Gastroesophageal sphincter (tissue), 4 donors: Measurements from ENCODE around the gene MBNL3. TPM values are rescaled to one million over a fixed set of nuclear protein-coding genes. Genes with fewer than 3 reads are reported as not detected.

Source experiments
- ATAC-seq: fragments of 150-250 bp; one replicate; pipeline ENCODE4 v1.9.1; 2016; ENCODE audit warnings: mild to moderate bottlenecking, moderate library complexity
- H3K27ac ChIP-seq, 4 donors: fragments of 200-600 bp; sonication (generic) in 3 of 4; 1 replicate in 3 of 4; 2 replicates in 1 of 4; pipeline ENCODE4 v1.5.1; 2016 to 2019
- H3K27me3 ChIP-seq: fragments of 200-600 bp; sonication (generic); one replicate; pipeline ENCODE4 v1.5.1; 2019
- H3K36me3 ChIP-seq, 2 donors: fragments of 200-600 bp; sonication (generic); one replicate each; pipeline ENCODE4 v1.5.1; 2019; ENCODE audit warnings: control low read depth in 1 of 2
- H3K4me1 ChIP-seq, 3 donors: fragments of 200-600 bp; sonication (generic); 1 replicate in 2 of 3; 2 replicates in 1 of 3; pipeline ENCODE4 v1.5.1; 2016 to 2019; ENCODE audit warnings: control low read depth in 2 of 3
- H3K4me3 ChIP-seq, 2 donors: fragments of 200-600 bp; sonication (generic); one replicate each; pipeline ENCODE4 v1.5.1; 2019; ENCODE audit warnings: mild to moderate bottlenecking in 1 of 2, moderate library complexity in 1 of 2
- H3K9me3 ChIP-seq, 3 donors: fragments of 200-600 bp; sonication (generic); one replicate each; pipeline ENCODE4 v1.5.1; 2017 to 2019; ENCODE audit warnings: control low read depth in 2 of 3
- CTCF ChIP-seq, 4 experiments: fragments of 200-600 bp in 2 of 4; fragments of 450-650 bp in 2 of 4; sonication (generic) in 1 of 4; IDR thresholded peaks; one replicate each; pipeline ENCODE4 v1.5.1; 2017 to 2019; ENCODE audit warnings: antibody characterized with exemption in 4 of 4, mild to moderate bottlenecking in 2 of 4, moderate library complexity in 2 of 4
- EP300 ChIP-seq: sonication (generic); formaldehyde crosslinking; IDR thresholded peaks from one replicate; pipeline ENCODE4 v1.6.1; 2017; ENCODE audit warnings: antibody characterized with exemption, mild to moderate bottlenecking
- POLR2A ChIP-seq, 2 donors: fragments of 450-650 bp; IDR thresholded peaks; one replicate each; pipeline ENCODE4 v1.6.1; 2017; ENCODE audit warnings: antibody characterized with exemption in 2 of 2, mild to moderate bottlenecking in 2 of 2, moderate library complexity in 1 of 2
- POLR2AphosphoS5 ChIP-seq: sonication (generic); formaldehyde crosslinking; IDR thresholded peaks from one replicate; pipeline ENCODE4 v1.6.1; 2017; ENCODE audit warnings: antibody characterized with exemption
- WGBS, 2 donors: methylation state at CpG; one replicate each; pipeline ENCODE4 v1.1.5; 2018; ENCODE audit warnings: low coverage in 1 of 2; 5-methylcytosine and 5-hydroxymethylcytosine counted together
- total RNA-seq, 4 donors: library from RNA; depleted of rRNA; stranded (reverse); fragments of >200 nt; gene quantifications; one replicate each; pipeline ENCODE4 v1.1.0, GENCODE V29; 2016

MBNL3 gene
- total RNA-seq, 4 donors from 2014 or later, result 3.9 to 13.5 (median 5.5) TPM

GRCh38 chrX:132404266-132404665 lies 84.6 kb downstream of the MBNL3 start:
- Histone ChIP-seq H3K36me3 (no peaks in the 10 kb centered on the region), H3K27ac (no peak overlapping the region), H3K4me1 (no peaks in the 10 kb centered on the region), H3K9me3 (no peaks in the 10 kb centered on the region), H3K4me3 (no peak overlapping the region), H3K27me3 (no peaks in the 10 kb centered on the region)
- 60 to 100% methylated on average over 1 to 3 of the region's 5 CpGs for WGBS, 2 donors
- ATAC-seq, result no peak
- no peak for TF ChIP-seq POLR2AphosphoS5
- TF ChIP-seq POLR2A (IDR thresholded peaks at IDR 0.05), result no peak
- no peak for TF ChIP-seq CTCF (IDR thresholded peaks at IDR 0.05)
- TF ChIP-seq EP300, result no peak

GRCh38 chrX:132401935-132402334 lies 86.9 kb downstream of the MBNL3 start:
- 57 to 100% methylated on average over 1 of the region's 1 CpG for WGBS, 2 donors
- no peak for ATAC-seq
- no peaks in the 10 kb centered on the region for H3K27me3 ChIP-seq

GRCh38 chrX:132400706-132401105 lies 88.1 kb downstream of the MBNL3 start:
- Histone ChIP-seq H3K27ac (no peak overlapping the region), H3K27me3 (no peaks in the 10 kb centered on the region), H3K4me3 (no peak overlapping the region), H3K9me3 (no peaks in the 10 kb centered on the region), H3K36me3 (no peaks in the 10 kb centered on the region), H3K4me1 (no peaks in the 10 kb centered on the region)
- WGBS, 2 donors, result 71 to 100% methylated on average over 1 of the region's 1 CpG
- no peak for ATAC-seq
- TF ChIP-seq POLR2AphosphoS5 (no peak), POLR2A (IDR thresholded peaks at IDR 0.05) (no peak), EP300 (no peak)

More at GRCh38 chrX:132401935-132402334, 86.9 kb downstream of the MBNL3 start:
- no peak for TF ChIP-seq POLR2AphosphoS5
- no peak for TF ChIP-seq EP300
- no peak for TF ChIP-seq CTCF (IDR thresholded peaks at IDR 0.05)
- no peak for TF ChIP-seq POLR2A (IDR thresholded peaks at IDR 0.05)
- Histone ChIP-seq H3K36me3 (no peaks in the 10 kb centered on the region), H3K9me3 (no peaks in the 10 kb centered on the region), H3K4me3 (no peak overlapping the region), H3K27ac (no peak overlapping the region), H3K4me1 (no peaks in the 10 kb centered on the region)

- TF ChIP-seq EP300, result no peak
- TF ChIP-seq POLR2A (IDR thresholded peaks at IDR 0.05), result no peak
- TF ChIP-seq POLR2AphosphoS5, result no peak
- Histone ChIP-seq H3K4me1 (no peaks in the 10 kb centered on the region), H3K36me3 (no peaks in the 10 kb centered on the region), H3K9me3 (no peaks in the 10 kb centered on the region), H3K27ac (no peak overlapping the region), H3K27me3 (no peaks in the 10 kb centered on the region), H3K4me3 (no peak overlapping the region)
- WGBS, 2 donors, result 38 to 60% methylated on average over 2 of the region's 2 CpGs
- ATAC-seq, result no peak
Measured at GRCh38 chrX:132395645-132396044, 93.2 kb downstream of the MBNL3 start.

- no peaks in the 10 kb centered on the region for H3K27me3 ChIP-seq
- 20 to 57% methylated on average over 1 of the region's 1 CpG for WGBS, 2 donors
- H3K36me3 ChIP-seq, result no peaks in the 10 kb centered on the region
- H3K4me3 ChIP-seq, result no peak overlapping the region
- no peak for TF ChIP-seq EP300
- TF ChIP-seq CTCF (IDR thresholded peaks at IDR 0.05), result no peak
- TF ChIP-seq POLR2AphosphoS5, result no peak
- H3K4me1 ChIP-seq, result no peaks in the 10 kb centered on the region
- H3K9me3 ChIP-seq, result no peaks in the 10 kb centered on the region
- no peak for ATAC-seq
- H3K27ac ChIP-seq, result no peak overlapping the region
Measured at GRCh38 chrX:132395026-132395425, 93.8 kb downstream of the MBNL3 start.

GRCh38 chrX:132394591-132394990 lies 94.2 kb downstream of the MBNL3 start:
- Histone ChIP-seq H3K4me1 (no peaks in the 10 kb centered on the region), H3K4me3 (no peak overlapping the region), H3K27me3 (no peaks in the 10 kb centered on the region), H3K9me3 (no peaks in the 10 kb centered on the region), H3K27ac (no peak overlapping the region), H3K36me3 (no peaks in the 10 kb centered on the region)
- ATAC-seq, result no peak
- no peak for TF ChIP-seq EP300
- TF ChIP-seq POLR2AphosphoS5, result no peak
- no peak for TF ChIP-seq CTCF (IDR thresholded peaks at IDR 0.05)
- no peak for TF ChIP-seq POLR2A (IDR thresholded peaks at IDR 0.05)
